Measurements from ENCODE around the gene OR52J3. TPM values are rescaled to one million over a fixed set of nuclear protein-coding genes. Genes with fewer than 3 reads are reported as not detected.

Gene OR52J3
- total and polyA plus RNA-seq, 2 of the 13 experiments (the other 11 are each of a cell fraction or from before 2014, with no cell fraction given) = not detected

DNA sequence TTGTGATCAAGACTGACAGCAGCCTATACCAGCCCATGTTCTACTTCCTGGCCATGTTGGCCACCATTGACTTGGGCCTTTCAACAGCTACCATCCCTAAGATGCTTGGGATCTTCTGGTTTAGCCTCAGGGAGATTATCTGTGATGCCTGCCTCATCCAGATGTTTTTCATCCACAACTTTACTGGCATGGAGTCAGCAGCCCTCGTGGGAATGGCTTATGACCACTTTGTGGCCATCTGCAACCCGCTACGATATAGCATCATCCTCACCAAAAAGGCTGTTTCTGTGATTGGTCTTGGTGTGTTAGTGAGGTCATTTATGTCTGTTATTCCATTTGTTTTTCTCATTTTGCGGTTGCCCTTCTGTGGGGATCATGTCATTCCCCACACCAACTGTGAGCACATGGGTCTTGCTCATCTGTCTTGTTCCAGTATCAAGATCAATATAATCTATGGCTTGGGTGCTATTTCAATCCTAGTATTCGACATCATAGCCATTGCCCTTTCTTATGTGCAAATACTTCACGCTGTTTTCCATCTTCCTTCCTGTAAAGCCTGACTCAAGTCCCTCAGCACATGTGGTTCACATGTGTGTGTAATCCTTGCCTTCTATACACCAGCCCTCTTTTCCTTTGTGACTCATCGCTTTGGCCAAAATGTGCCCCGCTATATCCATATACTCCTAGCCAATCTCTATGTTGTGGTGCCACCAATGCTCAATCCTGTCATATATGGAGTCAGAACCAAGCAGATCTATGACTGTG is 46.7 kb downstream of the OR52J3 start:
- TF ChIP-seq MNT (IDR thresholded peaks at IDR 0.05) (peak; percentile 56; the same call in 1 of the 2 replicates), PHF5A (CRISPR knock-in tag; IDR thresholded peaks at IDR 0.05; ENCODE audit: low read depth, unreplicated experiment) (no peak), DNMT1 (CRISPR knock-in tag; IDR thresholded peaks at IDR 0.05) (no peak)
- Histone ChIP-seq H3K9ac (ENCODE audit: insufficient read depth, low read depth, low read length) (no peak overlapping the region), H3K4me1 (ENCODE audit: insufficient read depth, low read length) (no peaks in the 10 kb centered on the region), H3K4me3 (replicated peaks in 1 of 3; ENCODE audit: insufficient read depth in 1 of 3, low read depth in 2 of 3, low read length in 3 of 3) (no peak overlapping the region), H3K4me2 (ENCODE audit: low read depth, low read length) (no peak overlapping the region), H4K20me1 (ENCODE audit: insufficient read depth, low read length) (no peaks in the 10 kb centered on the region), H3K79me2 (ENCODE audit: insufficient read depth, low read length) (no peaks in the 10 kb centered on the region), H3K36me3 (replicated peaks in 1 of 2; ENCODE audit: control insufficient read depth in 1 of 2, insufficient read depth in 2 of 2, low read length in 2 of 2) (no peaks in the 10 kb centered on the region), H3K27me3 (ENCODE audit: control insufficient read depth in 1 of 2, insufficient read depth in 2 of 2, low read length in 2 of 2) (no peaks in the 10 kb centered on the region), H3K27ac (ENCODE audit: extremely low read length, insufficient read depth, low read length) (no peak overlapping the region), H3K9me3 (ENCODE audit: low read length) (no peaks in the 10 kb centered on the region), H2AFZ (ENCODE audit: low read length) (no peak overlapping the region)
- ATAC-seq (no peak), DNase-seq (ENCODE audit: low spot score) (no peak), FAIRE-seq (no peak)
- 15% methylated on average over 7 of the region's 8 CpGs for WGBS (ENCODE audit: low lambda C conversion rate)
- ChIA-PET CTCF (ENCODE audit: low intra/inter-chr PET ratio, low total read pairs) (no interaction called here), POLR2A (no interaction called here)
- intact Hi-C loops (cut with micrococcal nuclease; ENCODE audit: unreplicated experiment) = no loop called here
- in situ Hi-C loops (cut with HindIII; ENCODE audit: extremely low pct_ligation_motif_present, low pct_unique_long_range_greater_than_20kb) = no loop called here
- no TSS peak for BruUV-seq (replicated peaks)

GRCh38 chr11:5096011-5096410 is 49.7 kb downstream of the OR52J3 start:
- TF ChIP-seq ZNF775 (CRISPR knock-in tag; IDR thresholded peaks at IDR 0.05; ENCODE audit: borderline replicate concordance) (no peak), MAFK (conservative IDR thresholded peaks at IDR 0.05 in 1 of 2, IDR thresholded peaks at IDR 0.05 in 1 of 2; ENCODE audit: low read length in 2 of 2) (peak; percentile 2 to 64; a peak in 2 of 4 replicates), ZNF256 (CRISPR knock-in tag; conservative IDR thresholded peaks at IDR 0.05) (no peak), NFYB (CRISPR knock-in tag; IDR thresholded peaks at IDR 0.05) (no peak), ATF7 (IDR thresholded peaks at IDR 0.05) (peak; percentile 49; the same call in 1 of the 2 replicates), ATF7 (CRISPR knock-in tag; IDR thresholded peaks at IDR 0.05) (no peak), PHF21A (CRISPR knock-in tag; IDR thresholded peaks at IDR 0.05) (no peak), MAFF (IDR thresholded peaks at IDR 0.05; ENCODE audit: low read depth, low read length) (peak; percentile 52; the same call in 1 of the 2 replicates), CREB1 (IDR thresholded peaks at IDR 0.05) (peak; percentile 7; the same call in 1 of the 2 replicates), CREB1 (CRISPR knock-in tag; IDR thresholded peaks at IDR 0.05) (no peak), POLR2A (IDR thresholded peaks at IDR 0.05; ENCODE audit: insufficient read depth in 1 of 2, low read depth in 2 of 2, low read length in 2 of 2) (no peak)
- TF ChIP-seq, protein P1, sequence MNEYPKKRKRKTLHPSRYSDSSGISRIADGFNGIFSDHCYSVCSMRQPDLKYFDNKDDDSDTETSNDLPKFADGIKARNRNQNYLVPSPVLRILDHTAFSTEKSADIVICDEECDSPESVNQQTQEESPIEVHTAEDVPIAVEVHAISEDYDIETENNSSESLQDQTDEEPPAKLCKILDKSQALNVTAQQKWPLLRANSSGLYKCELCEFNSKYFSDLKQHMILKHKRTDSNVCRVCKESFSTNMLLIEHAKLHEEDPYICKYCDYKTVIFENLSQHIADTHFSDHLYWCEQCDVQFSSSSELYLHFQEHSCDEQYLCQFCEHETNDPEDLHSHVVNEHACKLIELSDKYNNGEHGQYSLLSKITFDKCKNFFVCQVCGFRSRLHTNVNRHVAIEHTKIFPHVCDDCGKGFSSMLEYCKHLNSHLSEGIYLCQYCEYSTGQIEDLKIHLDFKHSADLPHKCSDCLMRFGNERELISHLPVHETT (CRISPR knock-in tag; conservative IDR thresholded peaks at IDR 0.05) = no peak
- no peak for FAIRE-seq
- intact Hi-C loops (cut with micrococcal nuclease; ENCODE audit: unreplicated experiment) (no loop called here), in situ Hi-C loops (cut with HindIII; ENCODE audit: extremely low pct_ligation_motif_present, low pct_unique_long_range_greater_than_20kb) (no loop called here)
- Histone ChIP-seq H3K4me1 (ENCODE audit: insufficient read depth, low read length) (no peaks in the 10 kb centered on the region), H3K36me3 (replicated peaks in 1 of 2; ENCODE audit: control insufficient read depth in 1 of 2, insufficient read depth in 2 of 2, low read length in 2 of 2) (no peaks in the 10 kb centered on the region), H3K27me3 (ENCODE audit: control insufficient read depth in 1 of 2, insufficient read depth in 2 of 2, low read length in 2 of 2) (no peaks in the 10 kb centered on the region), H2AFZ (ENCODE audit: low read length) (no peak overlapping the region), H3K4me3 (replicated peaks in 1 of 3; ENCODE audit: insufficient read depth in 1 of 3, low read depth in 2 of 3, low read length in 3 of 3) (no peak overlapping the region), H3K27ac (ENCODE audit: extremely low read length, insufficient read depth, low read length) (no peak overlapping the region), H4K20me1 (ENCODE audit: insufficient read depth, low read length) (no peaks in the 10 kb centered on the region), H3K79me2 (ENCODE audit: insufficient read depth, low read length) (no peaks in the 10 kb centered on the region), H3K9me3 (ENCODE audit: low read length) (no peaks in the 10 kb centered on the region), H3K4me2 (ENCODE audit: low read depth, low read length) (no peak overlapping the region), H3K9ac (ENCODE audit: insufficient read depth, low read depth, low read length) (no peak overlapping the region)
- BruUV-seq (replicated peaks) = no TSS peak
- no peak for ATAC-seq
- ChIA-PET CTCF (ENCODE audit: low intra/inter-chr PET ratio, low total read pairs) (no interaction called here), POLR2A (no interaction called here)
- 2% methylated on average over 2 of the region's 2 CpGs for WGBS (ENCODE audit: low lambda C conversion rate)
- no peak for DNase-seq (ENCODE audit: low spot score)
